IPS DF 6.9 (cell line): ENCODE data around the gene TPSAB1.
"Not testable (repeated sequence)": the region's sequence is repeated elsewhere in the genome, so short reads cannot be mapped to it uniquely, and the experiment has no call there.

Experiments used
- DNase-seq: peaks from one replicate; pipeline ENCODE4 v3.0.0-alpha.2; 2013; ENCODE audit warnings: low read depth, low spot score
- H3K27ac ChIP-seq: one replicate; pipeline ENCODE4 v1.5.1; 2013; ENCODE audit warnings: low read length, control low read depth
- H3K27me3 ChIP-seq: 2 replicates; pipeline ENCODE4 v1.6.1; 2013; ENCODE audit warnings: mild to moderate bottlenecking, low read length; ENCODE audit not compliant: control insufficient read depth, insufficient read depth
- H3K36me3 ChIP-seq: 2 replicates; pipeline ENCODE4 v1.6.1; 2013; ENCODE audit warnings: low read length; ENCODE audit not compliant: control insufficient read depth, insufficient read depth
- H3K4me1 ChIP-seq: 2 replicates; pipeline ENCODE4 v1.6.1; 2013; ENCODE audit warnings: low read length; ENCODE audit not compliant: control insufficient read depth, insufficient read depth
- H3K4me3 ChIP-seq: 2 replicates; pipeline ENCODE4 v1.5.1; 2013; ENCODE audit warnings: mild to moderate bottlenecking, low read length
- H3K9me3 ChIP-seq: 2 replicates; pipeline ENCODE4 v1.6.1; 2013; ENCODE audit warnings: low read length, inconsistent platforms; ENCODE audit not compliant: control insufficient read depth, insufficient read depth
- WGBS: extraction: QIAGEN DNeasy Blood & Tissue Kit; methylation state at CpG from one replicate; pipeline ENCODE4 v1.1.7; 2013; ENCODE audit warnings: mixed read lengths, missing lambda C conversion rate; ENCODE audit not compliant: insufficient read length, insufficient coverage; 5-methylcytosine and 5-hydroxymethylcytosine counted together

The TPSAB1 gene

GRCh38 chr16:1240436-1240835 is at the start of gene TPSAB1:
Gene TPSAB1, plus strand, starts transcription at chr16:1240705. Its CDS starts 234 bp downstream, at chr16:1240939.
- H3K4me1 ChIP-seq, H3K27me3 ChIP-seq, H3K4me3 ChIP-seq, H3K36me3 ChIP-seq, DNase-seq, H3K9me3 ChIP-seq, H3K27ac ChIP-seq: not testable (repeated sequence)
- WGBS: no CpG with 5 or more reads among the region's 12 CpGs

GRCh38 chr16:1190789-1191188 is 49.7 kb upstream of the TPSAB1 start:
- WGBS: no CpG with 5 or more reads among the region's 11 CpGs
- not testable (repeated sequence) for DNase-seq, H3K27ac ChIP-seq, H3K36me3 ChIP-seq, H3K4me1 ChIP-seq, H3K4me3 ChIP-seq, H3K27me3 ChIP-seq, H3K9me3 ChIP-seq

- Histone ChIP-seq H3K36me3 (no peaks in the 10 kb centered on the region), H3K27me3 (no peaks in the 10 kb centered on the region), H3K4me1 (peaks cover 2% of the 10 kb centered on the region; the same call in 1 of the 2 replicates), H3K27ac (no peak overlapping the region), H3K9me3 (no peaks in the 10 kb centered on the region), H3K4me3 (no peak overlapping the region)
- WGBS: no CpG with 5 or more reads among the region's 9 CpGs
- DNase-seq: no peak
These were observed 48.0 kb upstream of the TPSAB1 start for GRCh38 chr16:1192384-1193073.

- H3K27me3 ChIP-seq: no peaks in the 10 kb centered on the region
- peaks cover 2% of the 10 kb centered on the region; the same call in 1 of the 2 replicates for H3K4me1 ChIP-seq
- no peak for DNase-seq
- no peak overlapping the region for H3K4me3 ChIP-seq
- H3K9me3 ChIP-seq: no peaks in the 10 kb centered on the region
- no peak overlapping the region for H3K27ac ChIP-seq
- no peaks in the 10 kb centered on the region for H3K36me3 ChIP-seq
- WGBS: no CpG with 5 or more reads among the region's 30 CpGs
These were observed 47.2 kb upstream of the TPSAB1 start for GRCh38 chr16:1193143-1193824.

- H3K27ac ChIP-seq: no peak overlapping the region
- H3K4me1 ChIP-seq: peaks cover 2% of the 10 kb centered on the region; the same call in 1 of the 2 replicates
- no peaks in the 10 kb centered on the region; the same call in 1 of the 2 replicates for H3K36me3 ChIP-seq
- no CpG with 5 or more reads among the region's 29 CpGs for WGBS
- H3K27me3 ChIP-seq: no peaks in the 10 kb centered on the region
- no peak for DNase-seq
- no peak overlapping the region for H3K4me3 ChIP-seq
- no peaks in the 10 kb centered on the region for H3K9me3 ChIP-seq
These were observed 46.5 kb upstream of the TPSAB1 start for GRCh38 chr16:1193825-1194581.

- H3K9me3 ChIP-seq: no peaks in the 10 kb centered on the region
- peaks cover 2% of the 10 kb centered on the region; the same call in 1 of the 2 replicates for H3K4me1 ChIP-seq
- DNase-seq: no peak
- no CpG with 5 or more reads among the region's 61 CpGs for WGBS
- H3K4me3 ChIP-seq: no peak overlapping the region
- H3K36me3 ChIP-seq: no peaks in the 10 kb centered on the region; the same call in 1 of the 2 replicates
- H3K27ac ChIP-seq: no peak overlapping the region
- no peaks in the 10 kb centered on the region for H3K27me3 ChIP-seq
These were observed 45.7 kb upstream of the TPSAB1 start for GRCh38 chr16:1194665-1195392.

- no CpG with 5 or more reads among the region's 14 CpGs for WGBS
- H3K9me3 ChIP-seq: no peaks in the 10 kb centered on the region
- no peak for DNase-seq
- H3K27ac ChIP-seq: no peak overlapping the region
- no peaks in the 10 kb centered on the region for H3K27me3 ChIP-seq
- H3K4me1 ChIP-seq: peaks cover 2% of the 10 kb centered on the region; the same call in 1 of the 2 replicates
- no peaks in the 10 kb centered on the region; the same call in 1 of the 2 replicates for H3K36me3 ChIP-seq
- H3K4me3 ChIP-seq: no peak overlapping the region
These were observed 45.2 kb upstream of the TPSAB1 start for GRCh38 chr16:1195393-1195666.

GRCh38 chr16:1196494-1196893 is 44.0 kb upstream of the TPSAB1 start:
- H3K4me1 ChIP-seq: peaks cover 2% of the 10 kb centered on the region; the same call in 1 of the 2 replicates
- H3K27me3 ChIP-seq: no peaks in the 10 kb centered on the region
- H3K9me3 ChIP-seq: no peaks in the 10 kb centered on the region
- no CpG with 5 or more reads among the region's 11 CpGs for WGBS
- DNase-seq: no peak
- no peaks in the 10 kb centered on the region; the same call in 1 of the 2 replicates for H3K36me3 ChIP-seq
- no peak overlapping the region for H3K27ac ChIP-seq
- no peak overlapping the region for H3K4me3 ChIP-seq

GRCh38 chr16:1197237-1197866 is 43.2 kb upstream of the TPSAB1 start:
- no peak for DNase-seq
- Histone ChIP-seq H3K27me3 (no peaks in the 10 kb centered on the region), H3K9me3 (no peaks in the 10 kb centered on the region), H3K4me1 (peaks cover 2% of the 10 kb centered on the region; the same call in 1 of the 2 replicates), H3K4me3 (no peak overlapping the region), H3K36me3 (peaks cover 8% of the 10 kb centered on the region), H3K27ac (no peak overlapping the region)
- no CpG with 5 or more reads among the region's 19 CpGs for WGBS
